Measurements from ENCODE around the gene WWC2.

DNA sequence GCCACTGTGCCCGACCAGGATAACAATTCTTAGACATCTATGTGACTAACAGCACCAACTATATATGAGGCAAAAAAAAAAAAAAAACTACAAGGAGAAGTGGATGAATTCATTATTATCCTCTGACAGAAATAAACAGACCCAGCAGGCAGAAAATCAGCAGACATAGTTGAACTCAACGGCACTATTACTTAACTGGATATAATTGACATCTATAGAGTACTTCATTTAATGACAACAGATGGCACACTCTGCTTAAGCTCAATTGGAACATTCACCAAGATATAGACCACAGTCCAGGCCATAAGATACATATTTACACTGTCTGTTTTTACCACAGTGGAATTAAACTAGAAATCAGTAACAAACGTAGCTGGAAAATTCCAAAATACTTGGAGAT lies 207.8 kb downstream of the WWC2 start:
- TF ChIP-seq, protein P1, sequence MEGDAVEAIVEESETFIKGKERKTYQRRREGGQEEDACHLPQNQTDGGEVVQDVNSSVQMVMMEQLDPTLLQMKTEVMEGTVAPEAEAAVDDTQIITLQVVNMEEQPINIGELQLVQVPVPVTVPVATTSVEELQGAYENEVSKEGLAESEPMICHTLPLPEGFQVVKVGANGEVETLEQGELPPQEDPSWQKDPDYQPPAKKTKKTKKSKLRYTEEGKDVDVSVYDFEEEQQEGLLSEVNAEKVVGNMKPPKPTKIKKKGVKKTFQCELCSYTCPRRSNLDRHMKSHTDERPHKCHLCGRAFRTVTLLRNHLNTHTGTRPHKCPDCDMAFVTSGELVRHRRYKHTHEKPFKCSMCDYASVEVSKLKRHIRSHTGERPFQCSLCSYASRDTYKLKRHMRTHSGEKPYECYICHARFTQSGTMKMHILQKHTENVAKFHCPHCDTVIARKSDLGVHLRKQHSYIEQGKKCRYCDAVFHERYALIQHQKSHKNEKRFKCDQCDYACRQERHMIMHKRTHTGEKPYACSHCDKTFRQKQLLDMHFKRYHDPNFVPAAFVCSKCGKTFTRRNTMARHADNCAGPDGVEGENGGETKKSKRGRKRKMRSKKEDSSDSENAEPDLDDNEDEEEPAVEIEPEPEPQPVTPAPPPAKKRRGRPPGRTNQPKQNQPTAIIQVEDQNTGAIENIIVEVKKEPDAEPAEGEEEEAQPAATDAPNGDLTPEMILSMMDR (IDR thresholded peaks at IDR 0.05): no peak
- TF ChIP-seq EZH2 (IDR thresholded peaks at IDR 0.05): no peak
